Measurements from ENCODE around the gene TMEM115.

Gene TMEM115

GRCh38 chr3:50323092-50323600, 36.2 kb downstream of the TMEM115 start:
- no peak for TF ChIP-seq TOX (CRISPR knock-in tag; IDR thresholded peaks at IDR 0.05; ENCODE audit: borderline replicate concordance)

GRCh38 chr3:50322386-50323091, 36.8 kb downstream of the TMEM115 start, which contains the start of gene HYAL2:
TSS of gene HYAL2 (minus strand) at chr3:50322745. CDS start at chr3:50320489, 2,256 bp downstream.
- no peak for ATAC-seq

More at GRCh38 chr3:50323092-50323600, 36.2 kb downstream of the TMEM115 start:
- ATAC-seq = no peak

GRCh38 chr3:50322115-50322385, 37.3 kb downstream of the TMEM115 start:
- ATAC-seq = no peak
- no peak for TF ChIP-seq POU6F1 (CRISPR knock-in tag; IDR thresholded peaks at IDR 0.05; ENCODE audit: borderline replicate concordance, low read depth)
- no peak for TF ChIP-seq TSHZ2 (CRISPR knock-in tag; IDR thresholded peaks at IDR 0.05)
- TF ChIP-seq PPARA (CRISPR knock-in tag; IDR thresholded peaks at IDR 0.05; ENCODE audit: borderline replicate concordance) = no peak
- TF ChIP-seq SNAI2 (CRISPR knock-in tag; IDR thresholded peaks at IDR 0.05) = no peak
- no peak for TF ChIP-seq TCF4 (CRISPR knock-in tag; IDR thresholded peaks at IDR 0.05; ENCODE audit: borderline replicate concordance)
- no peak for TF ChIP-seq TOX (CRISPR knock-in tag; IDR thresholded peaks at IDR 0.05; ENCODE audit: borderline replicate concordance)
- TF ChIP-seq BACH2 (CRISPR knock-in tag; IDR thresholded peaks at IDR 0.05; ENCODE audit: borderline replicate concordance) = no peak
- no peak for TF ChIP-seq CSDC2 (CRISPR knock-in tag; IDR thresholded peaks at IDR 0.05)
- no peak for TF ChIP-seq ZNF565 (CRISPR knock-in tag; conservative IDR thresholded peaks at IDR 0.05; ENCODE audit: low read depth)
- no peak for TF ChIP-seq ISL1 (CRISPR knock-in tag; IDR thresholded peaks at IDR 0.05)
- TF ChIP-seq ZFP30 (CRISPR knock-in tag; IDR thresholded peaks at IDR 0.05) = no peak

More at GRCh38 chr3:50322386-50323091, 36.8 kb downstream of the TMEM115 start, which contains the start of gene HYAL2:
- TF ChIP-seq POU6F1 (CRISPR knock-in tag; IDR thresholded peaks at IDR 0.05; ENCODE audit: borderline replicate concordance, low read depth) = no peak
- no peak for TF ChIP-seq GLIS3 (CRISPR knock-in tag; IDR thresholded peaks at IDR 0.05)
- TF ChIP-seq ZFP30 (CRISPR knock-in tag; IDR thresholded peaks at IDR 0.05) = no peak
- TF ChIP-seq ZNF70 (CRISPR knock-in tag; IDR thresholded peaks at IDR 0.05) = no peak
- no peak for TF ChIP-seq TSHZ2 (CRISPR knock-in tag; IDR thresholded peaks at IDR 0.05)
- no peak for TF ChIP-seq TCF4 (CRISPR knock-in tag; IDR thresholded peaks at IDR 0.05; ENCODE audit: borderline replicate concordance)
- no peak for TF ChIP-seq ZC3H10 (CRISPR knock-in tag; IDR thresholded peaks at IDR 0.05)
- no peak for TF ChIP-seq CREB5 (CRISPR knock-in tag; IDR thresholded peaks at IDR 0.05; ENCODE audit: low read depth)
- no peak for TF ChIP-seq PPARA (CRISPR knock-in tag; IDR thresholded peaks at IDR 0.05; ENCODE audit: borderline replicate concordance)
- no peak for TF ChIP-seq ZNF565 (CRISPR knock-in tag; conservative IDR thresholded peaks at IDR 0.05; ENCODE audit: low read depth)
- TF ChIP-seq CSRNP3 (CRISPR knock-in tag; IDR thresholded peaks at IDR 0.05) = no peak
- TF ChIP-seq TOX (CRISPR knock-in tag; IDR thresholded peaks at IDR 0.05; ENCODE audit: borderline replicate concordance) = no peak

Measured in SK-N-SH treated with all-trans-retinoic acid at 6 μM for 48 hours (cell line).